ENCODE measurements around the gene NETO2. TPM values are rescaled to one million over a fixed set of nuclear protein-coding genes. Genes with fewer than 3 reads are reported as not detected.
A peak's percentile ranks its signal among the peaks of the same experiment; 100 is the strongest.
"Not testable (repeated sequence)": the region's sequence is repeated elsewhere in the genome, so short reads cannot be mapped to it uniquely, and the experiment has no call there.

Gene NETO2, protein sequence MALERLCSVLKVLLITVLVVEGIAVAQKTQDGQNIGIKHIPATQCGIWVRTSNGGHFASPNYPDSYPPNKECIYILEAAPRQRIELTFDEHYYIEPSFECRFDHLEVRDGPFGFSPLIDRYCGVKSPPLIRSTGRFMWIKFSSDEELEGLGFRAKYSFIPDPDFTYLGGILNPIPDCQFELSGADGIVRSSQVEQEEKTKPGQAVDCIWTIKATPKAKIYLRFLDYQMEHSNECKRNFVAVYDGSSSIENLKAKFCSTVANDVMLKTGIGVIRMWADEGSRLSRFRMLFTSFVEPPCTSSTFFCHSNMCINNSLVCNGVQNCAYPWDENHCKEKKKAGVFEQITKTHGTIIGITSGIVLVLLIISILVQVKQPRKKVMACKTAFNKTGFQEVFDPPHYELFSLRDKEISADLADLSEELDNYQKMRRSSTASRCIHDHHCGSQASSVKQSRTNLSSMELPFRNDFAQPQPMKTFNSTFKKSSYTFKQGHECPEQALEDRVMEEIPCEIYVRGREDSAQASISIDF
- total RNA-seq (1 to 10 TPM; 1.6 to 3.9 (median 3.2) TPM), polyA plus RNA-seq (10 to 100 TPM in 2 of 3 donors, 1 to 10 TPM in 1; 4.6 to 30.5 (median 14.1) TPM)
- long read RNA-seq, donor 1, full-length matches to known transcripts = 2 of 3 reads
- long read RNA-seq, donor 1, partial matches to known transcripts = 0 of 3 reads
- long read RNA-seq, donor 1, other reads (novel, unspliced or antisense) = 1 of 3 reads
- long read RNA-seq, donor 2, full-length matches to known transcripts = 8 of 10 reads
- long read RNA-seq, donor 2, partial matches to known transcripts = 0 of 10 reads
- long read RNA-seq, donor 2, other reads (novel, unspliced or antisense) = 2 of 10 reads

DNA sequence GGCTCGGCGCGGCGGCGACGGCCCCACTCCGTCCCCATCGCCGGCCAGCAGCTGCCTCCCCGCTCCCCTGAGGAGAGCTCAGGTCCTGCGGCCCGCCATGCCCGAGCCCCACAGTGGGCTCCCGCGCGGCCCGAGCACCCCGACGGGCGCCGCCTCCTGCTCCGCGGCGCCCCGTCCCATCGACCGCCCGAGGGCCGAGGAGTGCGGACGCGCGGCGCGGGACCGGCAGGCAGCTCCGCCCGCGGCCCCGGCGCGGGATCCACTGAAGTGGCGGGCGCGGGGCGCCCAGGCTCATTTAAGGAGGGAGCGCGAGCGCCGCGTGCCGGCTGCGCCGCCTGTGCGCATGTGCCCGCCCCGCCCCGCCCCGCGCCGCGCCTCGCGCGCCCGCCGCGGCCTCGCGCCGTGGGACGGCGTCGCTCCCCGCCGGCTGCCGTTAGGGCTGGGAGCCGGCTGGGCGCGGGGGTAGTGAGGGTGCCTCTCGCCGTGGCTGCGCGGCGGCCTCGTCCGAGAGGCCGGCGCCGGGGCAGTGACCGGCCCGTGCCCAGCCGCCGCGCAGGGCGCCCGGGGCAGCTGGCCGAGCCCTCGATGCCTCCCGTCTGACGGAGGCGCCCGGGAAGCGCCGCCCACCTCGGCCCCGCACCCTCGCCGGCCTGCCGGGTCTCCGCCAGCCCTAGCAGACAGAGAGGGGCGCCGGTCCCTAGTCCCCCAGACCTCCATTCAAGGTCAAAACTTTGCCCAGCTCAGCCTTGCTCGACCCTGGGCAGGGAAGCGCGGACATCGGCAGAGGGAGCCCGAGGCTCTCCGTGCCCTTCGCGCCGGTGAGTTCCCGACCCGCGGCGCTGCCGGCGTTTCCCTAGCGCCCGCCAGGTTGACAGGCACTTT lies at the start of gene NETO2:
Gene NETO2, minus strand, starts transcription at position 269 of the 882 bp plus-strand sequence. CDS start 333 bp downstream, outside the sequence.
- ATAC-seq (peak; percentile 64 to 69 (median 66)), DNase-seq (peak; percentile 47 to 70)
- 1 to 2% (median 1%) methylated on average over 55 to 130 of the region's 130 CpGs for WGBS, 3 donors
- Histone ChIP-seq H3K27me3 (ENCODE audit: insufficient read depth in 3 of 3, low read length in 2 of 3) (no peaks in the 10 kb centered on the region), H3K27ac (peak within 1 kb of the TSS; percentile 63), H3K4me3 (peak within 1 kb of the TSS; percentile 74), H3K36me3 (ENCODE audit: insufficient read depth in 1 of 2, low read depth in 1 of 2) (no peaks in the 10 kb centered on the region), H3K9me3 (no peaks in the 10 kb centered on the region), H3K4me1 (no peaks in the 10 kb centered on the region)
- intact Hi-C loops (cut with DNase I) = loop anchor here (2.0 to 5.0 kb wide), 2 partner anchors 1013 to 1018 kb away; no protein-coding TSS in a partner anchor
- TF ChIP-seq, protein P1, sequence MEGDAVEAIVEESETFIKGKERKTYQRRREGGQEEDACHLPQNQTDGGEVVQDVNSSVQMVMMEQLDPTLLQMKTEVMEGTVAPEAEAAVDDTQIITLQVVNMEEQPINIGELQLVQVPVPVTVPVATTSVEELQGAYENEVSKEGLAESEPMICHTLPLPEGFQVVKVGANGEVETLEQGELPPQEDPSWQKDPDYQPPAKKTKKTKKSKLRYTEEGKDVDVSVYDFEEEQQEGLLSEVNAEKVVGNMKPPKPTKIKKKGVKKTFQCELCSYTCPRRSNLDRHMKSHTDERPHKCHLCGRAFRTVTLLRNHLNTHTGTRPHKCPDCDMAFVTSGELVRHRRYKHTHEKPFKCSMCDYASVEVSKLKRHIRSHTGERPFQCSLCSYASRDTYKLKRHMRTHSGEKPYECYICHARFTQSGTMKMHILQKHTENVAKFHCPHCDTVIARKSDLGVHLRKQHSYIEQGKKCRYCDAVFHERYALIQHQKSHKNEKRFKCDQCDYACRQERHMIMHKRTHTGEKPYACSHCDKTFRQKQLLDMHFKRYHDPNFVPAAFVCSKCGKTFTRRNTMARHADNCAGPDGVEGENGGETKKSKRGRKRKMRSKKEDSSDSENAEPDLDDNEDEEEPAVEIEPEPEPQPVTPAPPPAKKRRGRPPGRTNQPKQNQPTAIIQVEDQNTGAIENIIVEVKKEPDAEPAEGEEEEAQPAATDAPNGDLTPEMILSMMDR (IDR thresholded peaks at IDR 0.05) = peak; percentile 57

DNA sequence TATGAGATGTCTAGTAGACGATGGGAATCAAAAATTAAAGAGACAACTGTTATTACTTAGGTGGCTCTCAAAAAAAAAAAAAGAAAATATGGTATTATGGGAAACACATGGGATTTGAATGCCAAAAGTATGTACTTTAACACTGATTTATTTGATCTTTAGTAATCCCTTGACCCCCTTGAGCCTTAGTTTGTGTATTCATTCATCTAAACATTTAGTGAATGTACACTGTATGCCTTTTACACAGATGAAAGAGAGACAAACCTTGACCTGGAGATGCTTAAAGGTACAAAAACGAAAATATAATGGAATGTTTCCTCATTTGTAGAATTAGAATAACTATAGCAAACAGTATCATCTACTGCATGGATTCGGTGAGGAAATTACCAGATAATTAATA lies 38.6 kb upstream of the NETO2 start:
- H3K36me3 ChIP-seq (ENCODE audit: insufficient read depth in 1 of 2, low read depth in 1 of 2) = no peaks in the 10 kb centered on the region
- H3K4me1 ChIP-seq = no peaks in the 10 kb centered on the region
- DNase-seq (no peak), ATAC-seq (no peak)
- 92 to 98% (median 97%) methylated on average over 3 of the region's 3 CpGs for WGBS, 3 donors
- TF ChIP-seq, protein P1 (IDR thresholded peaks at IDR 0.05) = no peak
- intact Hi-C loops (cut with DNase I) = no loop called here
- H3K4me3 ChIP-seq = no peak overlapping the region
- no peaks in the 10 kb centered on the region for H3K27me3 ChIP-seq (ENCODE audit: insufficient read depth in 3 of 3, low read length in 2 of 3)
- H3K27ac ChIP-seq = no peak overlapping the region
- no peaks in the 10 kb centered on the region for H3K9me3 ChIP-seq

DNA sequence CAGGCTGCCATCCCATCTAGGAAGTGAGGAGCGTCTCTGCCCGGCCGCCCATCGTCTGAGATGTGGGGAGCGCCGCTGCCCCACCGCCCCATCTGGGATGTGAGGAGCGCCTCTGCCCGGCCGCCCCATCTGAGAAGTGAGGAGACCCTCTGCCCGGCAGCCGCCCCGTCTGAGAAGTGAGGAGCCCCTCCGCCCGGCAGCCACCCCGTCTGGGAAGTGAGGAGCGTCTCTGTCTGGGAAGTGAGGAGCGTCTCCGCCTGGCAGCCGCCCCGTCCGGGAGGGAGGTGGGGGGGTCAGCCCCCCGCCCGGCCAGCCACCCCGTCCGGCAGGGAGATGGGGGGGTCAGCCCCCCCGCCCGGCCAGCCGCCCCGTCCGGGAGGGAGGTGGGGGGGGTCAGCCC lies 37.3 kb upstream of the NETO2 start:
- H3K27ac ChIP-seq; H3K36me3 ChIP-seq (ENCODE audit: insufficient read depth in 1 of 2, low read depth in 1 of 2); intact Hi-C loops (cut with DNase I); H3K27me3 ChIP-seq (ENCODE audit: insufficient read depth in 3 of 3, low read length in 2 of 3); DNase-seq; H3K4me1 ChIP-seq; H3K9me3 ChIP-seq; ATAC-seq; H3K4me3 ChIP-seq: not testable (repeated sequence)
- 97 to 100% (median 98%) methylated on average over 15 to 30 of the region's 31 CpGs for WGBS, 3 donors

DNA sequence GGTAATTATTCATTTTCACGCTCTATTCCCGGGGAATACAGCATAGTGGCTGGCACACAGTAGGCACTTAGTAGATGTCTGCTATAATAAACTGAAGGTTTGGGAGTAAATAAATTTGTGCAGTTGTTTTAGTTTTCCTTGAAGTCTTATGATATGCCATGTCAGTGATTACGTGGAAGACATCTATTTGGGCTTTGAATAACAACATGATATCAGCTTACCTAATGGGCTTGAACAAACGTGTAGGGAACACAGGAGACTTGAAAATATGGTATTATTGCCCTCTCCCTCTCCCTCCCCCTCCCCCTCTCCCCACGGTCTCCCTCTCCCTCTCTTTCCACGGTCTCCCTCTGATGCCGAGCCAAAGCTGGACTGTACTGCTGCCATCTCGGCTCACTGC lies 36.3 kb upstream of the NETO2 start:
- Histone ChIP-seq H3K36me3 (ENCODE audit: insufficient read depth in 1 of 2, low read depth in 1 of 2) (peaks cover 0 to 2% of the 10 kb centered on the region in 2 donors), H3K27ac (no peak overlapping the region), H3K27me3 (ENCODE audit: insufficient read depth in 3 of 3, low read length in 2 of 3) (no peaks in the 10 kb centered on the region), H3K9me3 (no peaks in the 10 kb centered on the region), H3K4me3 (no peak overlapping the region), H3K4me1 (no peaks in the 10 kb centered on the region)
- 83 to 95% (median 85%) methylated on average over 7 to 8 of the region's 8 CpGs for WGBS, 3 donors
- TF ChIP-seq, protein P1 (IDR thresholded peaks at IDR 0.05) = no peak
- intact Hi-C loops (cut with DNase I) = no loop called here
- DNase-seq (no peak), ATAC-seq (no peak)
